K562 (cell line): ENCODE results near the gene LRP1. TPM values are rescaled to one million over a fixed set of nuclear protein-coding genes. Genes with fewer than 3 reads are reported as not detected.

Experiments
- ATAC-seq: fragments of 200-7000 bp; cut with Tn5 transposase; 3 replicates; pipeline ENCODE4 v1.9.1; 2020; ENCODE audit warnings: moderate library complexity
- BruUV-seq: library from RNA; stranded (reverse); fragments of 400-500 nt; replicated peaks from 2 replicates; lab custom pipeline; 2021; lab: Mats Ljungman, UMichigan
- CTCF ChIA-PET: fragments of 300-600 bp; formaldehyde crosslinking; extraction: SDS; loops from one replicate; lab custom pipeline; 2021; ENCODE audit warnings: low intra/inter-chr PET ratio; lab: Yijun Ruan, JAX
- POLR2A ChIA-PET: fragments of 300-600, 350-650 bp; sonication (Branson Sonifier 250); formaldehyde crosslinking; extraction: SDS; loops from one replicate; lab custom pipeline; 2021; ENCODE audit warnings: antibody characterized with exemption, inconsistent platforms; lab: Yijun Ruan, JAX
- DNase-seq, 4 experiments: peaks; one replicate each; pipeline versions ENCODE4 v3.0.0 to v3.0.0-alpha.2; 2011 to 2018; ENCODE audit warnings: low spot score in 3 of 4, mixed read lengths in 3 of 4; ENCODE audit errors: extremely low read depth in 1 of 4
- FAIRE-seq: peaks from 2 replicates; lab custom pipeline; 2011; peaks lifted over from hg19 to GRCh38; lab: Jason Lieb, UNC
- H2AFZ ChIP-seq: 2 replicates; pipeline ENCODE4 v1.6.0; 2011; ENCODE audit warnings: low read depth, low read length, control low read depth, inconsistent platforms
- H3K27ac ChIP-seq: fragments of 200-600 bp; 3 replicates; pipeline ENCODE4 v1.8.0; 2011; ENCODE audit warnings: low read depth, mild to moderate bottlenecking, control low read depth, inconsistent platforms, low read length, moderate library complexity, mixed read lengths; ENCODE audit errors: extremely low read depth
- H3K27me3 ChIP-seq, 2 experiments: fragments of 300-600 bp in 1 of 2; 2 replicates in 1 of 2; 3 replicates in 1 of 2; pipeline versions ENCODE4 v1.6.0 to v1.8.0; 2011; ENCODE audit warnings: inconsistent platforms in 2 of 2, low read length in 2 of 2, mild to moderate bottlenecking in 1 of 2, mixed read lengths in 1 of 2, moderate library complexity in 1 of 2; ENCODE audit not compliant: control insufficient read depth in 2 of 2, insufficient read depth in 2 of 2
- H3K36me3 ChIP-seq: fragments of 300-600 bp; 3 replicates; pipeline ENCODE4 v1.8.0; 2011; ENCODE audit warnings: mild to moderate bottlenecking, low read length, inconsistent platforms; ENCODE audit not compliant: control insufficient read depth, insufficient read depth
- H3K4me1 ChIP-seq, 2 experiments: fragments of 200-600 bp in 1 of 2; replicated peaks in 1 of 2; 2 replicates in 1 of 2; 3 replicates in 1 of 2; pipeline versions ENCODE4 v1.5.1 to v1.8.0; 2011; ENCODE audit warnings: inconsistent platforms in 2 of 2, low read length in 2 of 2, mild to moderate bottlenecking in 1 of 2, mixed read lengths in 1 of 2, moderate library complexity in 1 of 2; ENCODE audit not compliant: control insufficient read depth in 2 of 2, insufficient read depth in 2 of 2
- H3K4me2 ChIP-seq: 2 replicates; pipeline ENCODE4 v1.6.1; 2011; ENCODE audit warnings: low read length, control low read depth, inconsistent platforms, mixed read lengths; ENCODE audit not compliant: insufficient read depth
- H3K4me3 ChIP-seq: fragments of 200-600 bp; sonication (generic), shearing (Covaris generic); 2 replicates; pipeline ENCODE4 v1.5.1; 2016; ENCODE audit warnings: control low read depth, inconsistent platforms
- H3K79me2 ChIP-seq: fragments of 200-600 bp; 3 replicates; pipeline ENCODE4 v1.8.0; 2011; ENCODE audit warnings: low read length, inconsistent platforms; ENCODE audit not compliant: control insufficient read depth, insufficient read depth
- H3K9ac ChIP-seq, 2 experiments: 2 replicates each; pipeline versions ENCODE4 v1.6.0 to v1.6.1; 2011; ENCODE audit warnings: low read depth in 2 of 2, low read length in 2 of 2, control low read depth in 1 of 2, inconsistent platforms in 1 of 2, mild to moderate bottlenecking in 1 of 2, mixed read lengths in 1 of 2; ENCODE audit not compliant: insufficient read depth in 1 of 2
- H3K9me1 ChIP-seq: one replicate; pipeline ENCODE4 v1.6.0; 2011; ENCODE audit warnings: inconsistent platforms, mild to moderate bottlenecking, low read length, moderate library complexity; ENCODE audit not compliant: control insufficient read depth, insufficient read depth
- H3K9me3 ChIP-seq: replicated peaks from 2 replicates; pipeline ENCODE4 v1.5.1; 2011; ENCODE audit warnings: low read depth, low read length, inconsistent platforms; ENCODE audit not compliant: control insufficient read depth, insufficient read depth
- H4K20me1 ChIP-seq: replicated peaks from 2 replicates; pipeline ENCODE4 v1.6.1; 2011; ENCODE audit warnings: low read length, inconsistent platforms, mixed read lengths; ENCODE audit not compliant: control insufficient read depth, insufficient read depth
- COPS2 ChIP-seq: fragments of 450-650 bp; conservative IDR thresholded peaks from 2 replicates; pipeline ENCODE4 v1.6.1; 2016; ENCODE audit warnings: mild to moderate bottlenecking, moderate library complexity
- DNMT1 ChIP-seq: fragments of 450-650 bp; IDR thresholded peaks from 2 replicates; pipeline ENCODE4 v1.6.1; 2016; ENCODE audit warnings: antibody characterized with exemption, mild to moderate bottlenecking
- FOSL1 ChIP-seq: fragments of 200-800 bp; sonication (Bioruptor generic); conservative IDR thresholded peaks from 2 replicates; pipeline ENCODE4 v1.6.1; 2016; ENCODE audit warnings: missing genetic modification characterization, missing compliant biosample characterization
- GMEB1 ChIP-seq: fragments of 250-450 bp; sonication (Bioruptor Pico); IDR thresholded peaks from 2 replicates; pipeline ENCODE4 v1.4.0; 2020; ENCODE audit warnings: mild to moderate bottlenecking
- ILF3 ChIP-seq: fragments of 450-650 bp; IDR thresholded peaks from 2 replicates; pipeline ENCODE4 v1.6.1; 2018; ENCODE audit warnings: antibody characterized with exemption, mild to moderate bottlenecking, moderate library complexity, borderline replicate concordance
- MCM2 ChIP-seq: fragments of 450-650 bp; IDR thresholded peaks from 2 replicates; pipeline ENCODE4 v1.6.1; 2017; ENCODE audit warnings: low read depth, mild to moderate bottlenecking
- RHOXF2B ChIP-seq: fragments of 250-450 bp; sonication (Bioruptor Pico); conservative IDR thresholded peaks from 2 replicates; pipeline ENCODE4 v1.5.1; 2021
- SMARCA5 ChIP-seq: fragments of 450-650 bp; IDR thresholded peaks from 2 replicates; pipeline ENCODE4 v1.6.1; 2016
- ZBTB11 ChIP-seq, 3 experiments: fragments of 200-800 bp in 1 of 3; fragments of 250-450 bp in 1 of 3; fragments of 450-650 bp in 1 of 3; sonication (Bioruptor Pico) in 1 of 3; sonication (Bioruptor generic) in 1 of 3; formaldehyde crosslinking in 1 of 3; IDR thresholded peaks; 2 replicates each; pipeline versions ENCODE4 v1.6.1 to v1.8.0; 2016 to 2022; ENCODE audit warnings: mild to moderate bottlenecking in 2 of 3, missing genetic modification characterization in 2 of 3, missing compliant biosample characterization in 1 of 3, moderate library complexity in 1 of 3
- ZC3H8 ChIP-seq: fragments of 450-650 bp; IDR thresholded peaks from 2 replicates; pipeline ENCODE4 v1.6.1; 2017
- ZNF445 ChIP-seq: fragments of 250-450 bp; sonication (Bioruptor Pico); IDR thresholded peaks from 2 replicates; pipeline ENCODE4 v1.4.0; 2020; ENCODE audit warnings: low read depth, mild to moderate bottlenecking, moderate library complexity
- ZNF830 ChIP-seq: fragments of 250-450 bp; sonication (Bioruptor Pico); IDR thresholded peaks from 2 replicates; pipeline ENCODE4 v1.5.0; 2021; ENCODE audit warnings: mild to moderate bottlenecking
- WGBS: fragments of 100-300 bp; shearing (Covaris generic); methylation state at CpG from one replicate; pipeline ENCODE4 v1.1.6; 2016; ENCODE audit warnings: low coverage, mixed read lengths; ENCODE audit not compliant: insufficient coverage; ENCODE audit errors: missing lambda C conversion rate; 5-methylcytosine and 5-hydroxymethylcytosine counted together
- in situ Hi-C: fragments of 300-500 bp; cut with MboI; formaldehyde crosslinking; loops from 4 replicates; pipeline ENCODE4 v1.15.0; 2018; ENCODE audit warnings: inconsistent platforms, mixed read lengths
- intact Hi-C: fragments of 100-400 bp; cut with micrococcal nuclease; formaldehyde crosslinking; loops from 2 replicates; pipeline ENCODE4 v1.14.2; 2022
- polyA plus RNA-seq, 8 experiments: library from polyadenylated mRNA; depleted of rRNA in 4 of 8; stranded (reverse) in 5 of 8; unstranded in 3 of 8; fragments of >200 nt; fragmentation: Nextera tagmentation in 2 of 8; fragmentation: Illumina TruSeq in 1 of 8; extraction: Ambion mirVana in 2 of 8; extraction: Trizol in 1 of 8; gene quantifications; 2 replicates each; pipeline versions ENCODE4 v1.2.1 to v1.2.3, GENCODE V29; 2011 to 2014; ENCODE audit warnings: inconsistent platforms in 1 of 8, missing spikeins in 1 of 8
- total RNA-seq, 7 experiments: library from RNA; depleted of rRNA in 6 of 7; stranded (reverse); fragments of >200 nt in 6 of 7; fragmentation: Illumina TruSeq in 2 of 7; extraction: Trizol in 2 of 7; gene quantifications; 2 replicates each; pipeline versions ENCODE4 v1.2.1 to v1.2.3, GENCODE V29; 2011 to 2021; ENCODE audit warnings: low replicate concordance in 1 of 7

LRP1 gene
- total and polyA plus RNA-seq, 9 of the 15 experiments (the other 6 are each of a cell fraction or from before 2014, with no cell fraction given), result 0.04 to 0.64 (median 0.19) TPM; not detected in 2

- Histone ChIP-seq H2AFZ (no peak overlapping the region), H3K4me1 (peaks cover 21 to 26% of the 10 kb centered on the region in 2 experiments), H3K27ac (no peak overlapping the region), H4K20me1 (no peaks in the 10 kb centered on the region), H3K27me3 (no peaks in the 10 kb centered on the region), H3K4me3 (no peak overlapping the region), H3K9ac (no peak overlapping the region; a peak in 1 of 4 replicates), H3K79me2 (no peaks in the 10 kb centered on the region), H3K36me3 (no peaks in the 10 kb centered on the region), H3K4me2 (no peak overlapping the region), H3K9me1 (no peaks in the 10 kb centered on the region), H3K9me3 (no peaks in the 10 kb centered on the region)
- 23% methylated on average over 3 of the region's 6 CpGs for WGBS
- no TSS peak for BruUV-seq
- ATAC-seq, result no peak
- in situ Hi-C loops (no loop called here), intact Hi-C loops (no loop called here)
- ChIA-PET CTCF (no interaction called here), POLR2A (interaction anchor here (1.3 kb wide), 1 partner anchor 22 kb away, joined by 4 read pairs; the partner anchor contains the start of gene STAT6)
- DNase-seq, result no peak
- TF ChIP-seq ZC3H8 (no peak), FOSL1 (tag) (no peak)
- no peak for FAIRE-seq
These were observed 5.6 kb downstream of the LRP1 start for GRCh38 chr12:57133916-57134315.

- Histone ChIP-seq H2AFZ (0 out of 2 replicates have a peak overlapping the region, but pooled peaks have one; percentile 16), H3K9ac (no peak overlapping the region), H3K36me3 (no peaks in the 10 kb centered on the region), H3K79me2 (no peaks in the 10 kb centered on the region), H3K4me3 (no peak overlapping the region), H4K20me1 (no peaks in the 10 kb centered on the region), H3K4me1 (peaks cover 24 to 29% of the 10 kb centered on the region in 2 experiments), H3K27ac (no peak overlapping the region), H3K27me3 (no peaks in the 10 kb centered on the region), H3K9me1 (no peaks in the 10 kb centered on the region), H3K4me2 (no peak overlapping the region), H3K9me3 (no peaks in the 10 kb centered on the region)
- DNase-seq, result no peak
- intact Hi-C loops, result no loop called here
- 58% methylated on average over 9 of the region's 9 CpGs for WGBS
- FAIRE-seq, result no peak
- no peak for ATAC-seq
- ChIA-PET CTCF (no interaction called here), POLR2A (interaction anchor here (0.6 kb wide), 1 partner anchor 88 kb away, joined by 5 read pairs; no protein-coding TSS in a partner anchor)
- in situ Hi-C loops, result no loop called here
- BruUV-seq, result no TSS peak
- TF ChIP-seq GMEB1 (CRISPR knock-in tag) (no peak), MCM2 (no peak), DNMT1 (no peak), COPS2 (no peak), ZNF830 (CRISPR knock-in tag) (no peak), RHOXF2B (CRISPR knock-in tag) (no peak), ZBTB11 (CRISPR knock-in tag; IDR thresholded peaks at IDR 0.05) (no peak), ZNF445 (no peak), SMARCA5 (no peak), ILF3 (no peak)
These were observed 6.7 kb downstream of the LRP1 start for GRCh38 chr12:57134949-57135348.
